KMS-11 (cell line): Measurements from ENCODE around the gene KBTBD13.

Experiments
- H2AFZ ChIP-seq: fragments of 200-600 bp; sonication (generic); 2 replicates; pipeline ENCODE4 v1.6.1; 2016; ENCODE audit warnings: antibody characterized with exemption, mixed run types, low read depth
- H3K27ac ChIP-seq: fragments of 200-600 bp; sonication (generic); 2 replicates; pipeline ENCODE4 v1.6.1; 2016; ENCODE audit warnings: mild to moderate bottlenecking, mixed run types
- H3K27me3 ChIP-seq: fragments of 200-600 bp; sonication (generic); 2 replicates; pipeline ENCODE4 v1.6.1; 2017; ENCODE audit warnings: mild to moderate bottlenecking, low read depth, mixed run types, moderate library complexity; ENCODE audit not compliant: insufficient read depth
- H3K36me3 ChIP-seq: fragments of 200-600 bp; sonication (generic); 2 replicates; pipeline ENCODE4 v1.6.1; 2017; ENCODE audit warnings: mild to moderate bottlenecking, mixed run types; ENCODE audit not compliant: insufficient read depth
- H3K4me1 ChIP-seq: fragments of 200-600 bp; sonication (generic); 2 replicates; pipeline ENCODE4 v1.6.1; 2016; ENCODE audit warnings: mild to moderate bottlenecking, low read depth, mixed run types; ENCODE audit not compliant: poor library complexity, severe bottlenecking
- H3K4me2 ChIP-seq: fragments of 200-600 bp; sonication (generic); 2 replicates; pipeline ENCODE4 v1.7.0; 2016; ENCODE audit warnings: mild to moderate bottlenecking, mixed run types
- H3K4me3 ChIP-seq: fragments of 200-600 bp; sonication (generic); IDR thresholded peaks from 2 replicates; pipeline ENCODE4 v1.6.1; 2017; ENCODE audit warnings: low read depth, low read length, mixed read lengths; ENCODE audit not compliant: insufficient read depth
- H3K79me2 ChIP-seq: fragments of 200-600 bp; sonication (generic); 2 replicates; pipeline ENCODE4 v1.6.1; 2016; ENCODE audit warnings: low read depth, mixed run types; ENCODE audit not compliant: insufficient read depth
- H3K9ac ChIP-seq: fragments of 200-600 bp; sonication (generic); 2 replicates; pipeline ENCODE4 v1.6.1; 2016; ENCODE audit warnings: mild to moderate bottlenecking, mixed run types
- H4K20me1 ChIP-seq: fragments of 200-600 bp; sonication (generic); 2 replicates; pipeline ENCODE4 v1.6.1; 2016; ENCODE audit warnings: mild to moderate bottlenecking, mixed run types; ENCODE audit not compliant: insufficient read depth
- CTCF ChIP-seq: fragments of 200-600 bp; sonication (generic); conservative IDR thresholded peaks from 2 replicates; pipeline ENCODE4 v1.6.1; 2017; ENCODE audit warnings: low read depth, mild to moderate bottlenecking, antibody characterized with exemption, low read length, moderate library complexity, mixed read lengths

The KBTBD13 gene

DNA sequence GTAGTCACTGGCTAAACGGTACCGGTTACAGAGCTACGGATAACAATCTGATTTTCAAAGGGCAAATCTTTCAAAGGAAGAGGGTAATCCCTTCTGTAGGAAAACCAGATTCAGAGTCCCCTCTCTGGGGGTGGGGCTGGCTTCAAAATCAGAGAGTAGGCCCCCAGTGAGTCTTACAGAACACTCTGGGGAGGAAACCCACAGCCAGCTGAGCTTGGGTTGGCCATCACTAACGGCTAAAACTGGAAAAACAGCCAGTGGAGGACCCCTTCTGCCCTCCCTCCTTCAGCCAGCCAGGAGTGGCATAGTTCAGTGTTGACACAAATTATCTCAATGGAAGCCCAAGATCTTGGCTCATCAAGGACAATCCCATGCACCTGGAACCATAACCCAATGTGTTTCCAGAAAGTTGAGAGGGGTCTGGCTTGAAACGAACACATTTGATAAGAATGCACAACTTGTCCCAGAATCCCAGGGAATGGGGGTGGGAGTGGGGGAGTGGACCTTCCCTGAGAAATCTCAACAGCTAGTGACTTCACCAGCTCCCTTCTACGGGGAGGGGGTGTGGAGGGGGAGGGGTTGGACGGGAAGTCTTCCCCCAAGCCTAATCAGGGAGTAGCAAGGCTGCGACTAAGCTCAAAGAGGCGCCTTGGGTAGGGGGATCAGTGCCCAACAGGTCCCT, 9.8 kb upstream of the KBTBD13 start:
- no peak overlapping the region for H3K27ac ChIP-seq
- no peaks in the 10 kb centered on the region for H3K4me1 ChIP-seq
- H3K4me2 ChIP-seq: no peak overlapping the region
- H4K20me1 ChIP-seq: no peaks in the 10 kb centered on the region
- H3K9ac ChIP-seq: no peak overlapping the region
- H2AFZ ChIP-seq: no peak overlapping the region
- H3K27me3 ChIP-seq: peaks cover 5% of the 10 kb centered on the region
- no peaks in the 10 kb centered on the region for H3K36me3 ChIP-seq
- H3K4me3 ChIP-seq: no peak overlapping the region
- no peak for TF ChIP-seq CTCF
- H3K79me2 ChIP-seq: no peaks in the 10 kb centered on the region

DNA sequence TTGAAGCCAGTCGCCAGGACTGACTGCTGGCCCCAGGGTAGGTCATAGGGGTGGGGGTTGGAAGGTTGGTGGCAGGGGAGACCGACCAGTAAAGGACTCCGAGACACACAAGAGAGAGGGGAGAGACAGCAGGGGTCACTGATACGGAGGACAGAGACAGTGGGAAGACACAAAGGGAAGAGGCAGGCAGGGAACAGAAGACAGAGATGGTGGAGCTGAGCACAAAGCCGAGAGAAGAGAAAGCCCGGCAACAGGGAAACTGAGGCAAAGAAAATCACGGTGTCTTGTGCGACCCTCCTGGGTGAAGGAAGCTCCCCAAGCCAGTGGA, 9.3 kb upstream of the KBTBD13 start:
- no peak for TF ChIP-seq CTCF
- Histone ChIP-seq H3K27ac (no peak overlapping the region), H3K4me2 (no peak overlapping the region), H3K4me3 (no peak overlapping the region), H3K36me3 (no peaks in the 10 kb centered on the region), H3K9ac (no peak overlapping the region), H3K27me3 (peaks cover 5% of the 10 kb centered on the region), H3K79me2 (no peaks in the 10 kb centered on the region), H3K4me1 (no peaks in the 10 kb centered on the region), H2AFZ (no peak overlapping the region), H4K20me1 (no peaks in the 10 kb centered on the region)

- Histone ChIP-seq H3K9ac (no peak within 1 kb of the TSS), H3K27ac (no peak within 1 kb of the TSS), H3K4me1 (no peaks in the 10 kb centered on the region), H3K79me2 (no peaks in the 10 kb centered on the region), H3K4me2 (no peak within 1 kb of the TSS), H2AFZ (no peak within 1 kb of the TSS), H4K20me1 (no peaks in the 10 kb centered on the region), H3K36me3 (no peaks in the 10 kb centered on the region), H3K4me3 (no peak within 1 kb of the TSS), H3K27me3 (peaks cover 5% of the 10 kb centered on the region)
- TF ChIP-seq CTCF: no peak
Observed at GRCh38 chr15:65067645-65068402, 8.7 kb upstream of the KBTBD13 start, which contains the start of gene RASL12. TSS of gene RASL12 (minus strand) at chr15:65067991. CDS start at chr15:65067835, 156 bp downstream.

DNA sequence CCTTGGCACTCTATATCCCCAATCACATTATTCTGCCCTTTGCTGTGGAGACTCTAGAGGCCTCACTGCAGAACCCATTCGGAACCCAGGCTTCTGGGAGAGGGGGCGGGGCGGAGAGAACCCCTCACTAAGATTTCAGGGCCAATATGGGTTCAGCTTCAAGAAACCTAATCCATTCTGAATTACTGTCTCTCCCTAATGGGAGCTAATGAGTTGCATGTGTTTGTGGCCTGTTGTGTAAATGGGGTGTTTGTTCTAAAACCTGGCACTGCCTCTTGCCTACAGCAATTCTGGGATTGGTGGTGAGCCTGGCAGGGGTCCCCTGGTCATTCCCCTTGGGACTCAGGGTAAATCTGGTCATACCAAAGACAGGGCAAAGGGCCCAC, 8.2 kb upstream of the KBTBD13 start:
- H3K4me2 ChIP-seq: no peak overlapping the region
- H3K79me2 ChIP-seq: no peaks in the 10 kb centered on the region
- H3K4me1 ChIP-seq: no peaks in the 10 kb centered on the region
- H3K36me3 ChIP-seq: no peaks in the 10 kb centered on the region
- H3K27ac ChIP-seq: no peak overlapping the region
- no peak overlapping the region for H3K9ac ChIP-seq
- H3K4me3 ChIP-seq: no peak overlapping the region
- H3K27me3 ChIP-seq: peaks cover 5% of the 10 kb centered on the region
- TF ChIP-seq CTCF: no peak
- H2AFZ ChIP-seq: no peak overlapping the region
- H4K20me1 ChIP-seq: no peaks in the 10 kb centered on the region
